Natural killer cell treated with Interleukin-12 subunit alpha and Interleukin-12 subunit beta and Interleukin-15 and Interleukin-18, amount 100 ng/mL, for 72 hours (primary cell): ENCODE data around the gene CACTIN. TPM values are rescaled to one million over a fixed set of nuclear protein-coding genes. Genes with fewer than 3 reads are reported as not detected.

Experiments used
- ATAC-seq, 2 donors: fragments of 150-1000 bp; cut with Tn5 transposase in 1 of 2; sonication (Bioruptor Pico), chemical (Tn5 transposase) in 1 of 2; 2 replicates each; pipeline ENCODE4 v1.10.0; 2021
- DNase-seq: peaks from one replicate; pipeline ENCODE4 v3.0.0; 2022; ENCODE audit warnings: low spot score
- H3K27ac Mint-ChIP-seq, 2 donors: 1 replicate in 1 of 2; 2 replicates in 1 of 2; pipeline ENCODE4 v1.8.0; 2022; ENCODE audit warnings: mixed read lengths in 2 of 2, mild to moderate bottlenecking in 1 of 2, moderate library complexity in 1 of 2
- H3K27me3 Mint-ChIP-seq, 2 donors: 1 replicate in 1 of 2; 2 replicates in 1 of 2; pipeline ENCODE4 v1.8.0; 2022; ENCODE audit warnings: mixed read lengths in 2 of 2
- H3K36me3 Mint-ChIP-seq: one replicate; pipeline ENCODE4 v1.8.0; 2022; ENCODE audit warnings: mixed read lengths
- H3K4me1 Mint-ChIP-seq, 2 donors: 1 replicate in 1 of 2; 2 replicates in 1 of 2; pipeline ENCODE4 v1.8.0; 2022; ENCODE audit warnings: low read depth in 2 of 2, mixed read lengths in 2 of 2, mild to moderate bottlenecking in 1 of 2
- H3K4me3 Mint-ChIP-seq: one replicate; pipeline ENCODE4 v1.8.0; 2022; ENCODE audit warnings: mixed read lengths
- H3K9me3 Mint-ChIP-seq: 2 replicates; pipeline ENCODE4 v1.8.0; 2022; ENCODE audit warnings: mixed read lengths
- total RNA-seq, 2 donors: library from RNA; stranded (reverse); gene quantifications; one replicate each; pipeline ENCODE4 v1.2.3, GENCODE V29; 2022

Gene CACTIN
- total RNA-seq, 2 donors from 2014 or later = 28.9 to 44.7 TPM

DNA sequence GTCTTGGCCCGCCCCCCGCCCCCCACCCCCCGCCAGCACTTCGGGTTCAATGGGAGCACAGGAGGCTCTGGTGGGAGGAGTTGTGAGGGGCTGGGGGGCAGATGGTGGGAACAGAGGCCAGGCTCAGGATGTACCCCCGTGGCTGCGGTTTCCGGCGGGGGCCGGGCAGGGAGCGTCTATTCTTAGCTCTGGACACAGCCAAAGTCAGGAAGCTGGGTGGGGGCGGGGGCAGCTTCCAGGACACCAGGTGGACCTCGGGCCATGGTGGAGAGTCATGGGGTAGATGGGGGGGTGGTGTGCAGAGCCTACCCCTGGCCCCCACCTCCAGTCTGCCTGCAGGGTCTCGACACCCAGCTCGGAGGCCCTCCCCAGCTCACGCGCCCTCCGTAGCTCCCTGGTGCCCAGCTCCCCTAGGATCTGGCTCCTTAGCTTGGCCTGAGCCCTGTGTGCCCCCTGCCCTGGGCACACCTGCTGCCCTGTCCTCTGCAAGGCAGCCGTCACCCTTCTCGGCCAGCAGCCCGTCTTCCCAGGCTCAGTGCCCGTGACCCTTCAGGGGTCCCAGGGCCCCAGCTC lies 17.8 kb downstream of the CACTIN start:
- DNase-seq = no peak
- ATAC-seq = no peak
- Mint-ChIP-seq H3K27me3 (no peaks in the 10 kb centered on the region), H3K9me3 (no peaks in the 10 kb centered on the region), H3K27ac (no peak overlapping the region), H3K4me3 (no peak overlapping the region), H3K4me1 (peaks cover 7 to 8% of the 10 kb centered on the region in 2 donors), H3K36me3 (no peaks in the 10 kb centered on the region)

DNA sequence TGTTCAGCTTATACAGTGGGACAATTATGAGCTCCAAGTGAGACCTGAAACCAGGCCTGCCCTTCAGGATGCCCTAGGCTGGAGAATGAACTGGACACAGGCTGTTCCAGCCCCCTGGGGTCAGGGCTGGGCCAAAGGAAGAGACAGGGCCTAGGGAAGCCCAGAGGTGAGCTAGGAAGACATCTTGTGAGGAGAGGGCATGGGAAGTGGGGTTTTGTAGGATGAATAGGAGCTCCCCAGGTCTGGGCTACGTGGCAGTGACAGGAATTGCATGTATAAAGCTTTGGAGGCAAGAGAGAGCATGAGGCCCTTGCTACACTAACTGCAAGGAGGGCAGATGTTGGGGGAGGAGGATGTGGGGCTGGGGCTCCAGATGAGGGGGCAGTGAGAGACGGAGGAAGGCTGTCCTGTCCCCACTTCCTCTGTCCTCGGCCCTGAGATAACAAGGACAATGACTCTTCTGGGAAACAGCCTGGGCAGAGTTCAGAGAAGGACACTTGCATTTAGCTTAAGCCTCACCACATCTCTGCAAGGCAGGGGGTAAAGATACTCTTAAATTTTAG lies 18.4 kb downstream of the CACTIN start:
- Mint-ChIP-seq H3K4me3 (peak overlapping the region; percentile 63), H3K9me3 (no peaks in the 10 kb centered on the region), H3K27ac (no peak overlapping the region)

DNA sequence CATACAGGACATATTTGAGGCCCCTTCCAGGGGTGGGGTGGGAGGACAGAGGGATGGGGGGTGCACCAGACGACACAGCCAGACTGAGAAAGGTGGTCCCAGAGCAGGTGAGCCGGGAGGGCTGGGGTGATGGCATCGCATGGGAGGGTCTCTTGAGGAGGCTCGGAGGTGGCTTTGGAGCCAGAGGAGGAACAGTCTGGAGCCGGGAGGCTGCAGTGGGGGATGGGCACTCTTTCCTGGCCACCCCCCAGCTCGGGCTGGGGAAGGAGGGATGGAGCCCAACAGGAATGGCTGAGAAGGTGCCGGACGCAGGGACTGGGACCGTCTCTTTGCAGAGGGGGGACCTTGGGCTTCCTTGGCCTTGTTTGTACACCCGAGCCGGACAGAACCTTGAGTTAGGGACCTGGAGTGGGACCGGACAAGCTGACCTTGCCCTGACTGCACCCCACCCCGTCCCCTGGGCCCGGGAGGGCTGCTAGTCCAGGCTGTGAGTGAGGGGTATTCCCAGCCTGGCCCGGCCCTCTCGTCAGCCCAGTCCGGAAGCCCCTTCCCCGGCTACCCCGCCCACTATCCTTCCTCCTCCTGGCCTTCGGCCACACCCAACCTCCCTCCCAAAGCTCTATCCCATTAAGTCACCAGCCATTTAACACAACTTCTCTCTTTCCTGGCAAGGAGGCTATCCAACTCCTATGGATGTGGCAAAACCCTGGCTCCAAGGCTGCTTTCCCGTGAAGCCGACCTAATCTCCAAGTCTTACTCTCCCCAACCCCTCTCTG lies 19.1 kb downstream of the CACTIN start:
- no peaks in the 10 kb centered on the region for H3K9me3 Mint-ChIP-seq
- DNase-seq (no peak), ATAC-seq (no peak)
- peaks cover 7 to 8% of the 10 kb centered on the region in 2 donors for H3K4me1 Mint-ChIP-seq
- H3K4me3 Mint-ChIP-seq = peak overlapping the region; percentile 63
- H3K27me3 Mint-ChIP-seq = no peaks in the 10 kb centered on the region
- H3K27ac Mint-ChIP-seq = no peak overlapping the region
- H3K36me3 Mint-ChIP-seq = no peaks in the 10 kb centered on the region

More for the DNA sequence above, 18.4 kb downstream of the CACTIN start:
- DNase-seq (no peak), ATAC-seq (no peak)
- H3K36me3 Mint-ChIP-seq = no peaks in the 10 kb centered on the region
- H3K27me3 Mint-ChIP-seq = no peaks in the 10 kb centered on the region
- peaks cover 7 to 8% of the 10 kb centered on the region in 2 donors for H3K4me1 Mint-ChIP-seq

DNA sequence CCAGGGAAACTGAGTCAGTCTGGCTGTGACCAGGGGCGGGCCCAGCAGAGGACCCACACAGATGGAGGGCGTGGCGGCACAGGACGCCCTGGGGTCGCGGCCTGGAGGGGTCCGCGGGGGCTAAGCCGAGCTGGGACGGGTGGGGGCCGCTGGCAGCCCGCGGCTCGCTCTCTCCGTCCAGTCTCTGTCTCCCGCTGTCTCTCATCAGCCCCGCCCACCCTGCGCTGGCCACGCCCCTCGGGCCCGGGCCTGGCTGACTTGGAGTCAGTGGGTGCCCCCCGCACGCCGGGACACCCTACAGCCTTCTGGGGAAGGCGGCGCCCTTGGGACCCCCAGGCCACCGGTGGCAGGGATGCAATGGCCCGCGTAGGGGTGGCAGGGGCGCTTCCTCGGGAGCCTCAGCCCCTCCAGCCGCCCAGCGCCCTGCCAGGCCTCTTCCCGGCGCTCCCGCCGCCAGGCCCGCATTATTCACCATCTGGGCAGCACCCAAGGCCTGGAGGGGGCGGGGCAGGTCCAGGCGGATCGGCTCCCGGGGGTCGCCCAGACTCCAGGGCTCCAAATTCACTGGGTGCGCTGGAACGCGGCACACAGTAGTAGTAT lies 19.8 kb downstream of the CACTIN start, which contains the start of gene TBXA2R:
Gene TBXA2R (minus strand): TSS at position 186 of the 600 bp plus-strand sequence. CDS start 6,241 bp downstream, outside the sequence.
- no peak within 1 kb of the TSS for H3K27ac Mint-ChIP-seq
- H3K27me3 Mint-ChIP-seq = no peaks in the 10 kb centered on the region
- H3K9me3 Mint-ChIP-seq = no peaks in the 10 kb centered on the region
- H3K4me3 Mint-ChIP-seq = peak within 1 kb of the TSS; percentile 63
- no peaks in the 10 kb centered on the region for H3K36me3 Mint-ChIP-seq
- ATAC-seq (peak; percentile 64 to 78), DNase-seq (no peak)
- peaks cover 7 to 8% of the 10 kb centered on the region in 2 donors for H3K4me1 Mint-ChIP-seq

DNA sequence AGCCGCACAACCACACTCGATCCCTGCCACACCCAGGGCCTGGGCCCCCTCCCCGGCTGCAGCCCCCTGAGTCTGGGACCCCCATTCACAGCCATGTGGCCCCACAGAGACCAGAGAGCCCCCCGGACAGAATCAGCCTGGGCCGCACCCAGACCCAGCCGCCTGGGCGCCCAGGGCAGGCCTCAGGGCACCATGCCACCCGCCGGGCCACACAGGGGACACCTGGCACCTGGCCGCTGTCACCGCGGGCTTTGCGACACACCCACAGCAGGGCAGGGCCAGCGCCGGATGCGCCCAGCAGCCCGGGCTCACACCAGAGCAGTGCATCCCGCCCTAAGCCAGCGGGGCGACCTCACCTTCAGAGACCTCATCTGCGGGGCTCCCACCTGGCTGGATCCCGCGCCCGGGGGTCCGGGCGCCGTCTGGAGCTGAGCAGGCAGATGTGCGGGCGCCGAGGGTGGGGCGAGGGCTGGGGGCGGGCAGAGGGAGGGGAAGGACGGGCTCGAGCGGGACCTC lies 20.4 kb downstream of the CACTIN start:
- DNase-seq = no peak
- H3K9me3 Mint-ChIP-seq = no peaks in the 10 kb centered on the region
- ATAC-seq = peak; percentile 57 to 67
- no peak overlapping the region for H3K27ac Mint-ChIP-seq
- no peak overlapping the region for H3K4me3 Mint-ChIP-seq
- H3K27me3 Mint-ChIP-seq = no peaks in the 10 kb centered on the region
- H3K36me3 Mint-ChIP-seq = no peaks in the 10 kb centered on the region
- H3K4me1 Mint-ChIP-seq = peaks cover 7 to 8% of the 10 kb centered on the region in 2 donors

DNA sequence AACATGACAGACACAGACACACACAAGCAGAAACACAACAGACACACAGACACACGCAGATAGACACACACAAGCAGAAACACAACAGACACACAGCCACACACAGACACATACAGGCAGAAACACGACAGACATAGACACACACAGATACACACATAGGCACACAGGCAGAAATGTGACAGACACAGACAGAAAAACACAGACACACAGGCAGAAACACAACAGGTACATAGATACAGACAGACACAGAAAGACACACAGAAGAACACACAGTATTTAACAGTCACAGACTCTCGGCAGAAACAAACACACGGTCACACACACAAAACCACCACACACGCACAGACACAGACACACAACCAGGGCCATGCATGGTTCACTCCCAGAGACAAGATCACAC lies 20.8 kb downstream of the CACTIN start:
- ATAC-seq (no peak), DNase-seq (no peak)
- H3K36me3 Mint-ChIP-seq = no peaks in the 10 kb centered on the region
- no peak overlapping the region for H3K27ac Mint-ChIP-seq
- H3K4me3 Mint-ChIP-seq = no peak overlapping the region
- peaks cover 7 to 8% of the 10 kb centered on the region in 2 donors for H3K4me1 Mint-ChIP-seq
- H3K9me3 Mint-ChIP-seq = no peaks in the 10 kb centered on the region
- no peaks in the 10 kb centered on the region for H3K27me3 Mint-ChIP-seq

DNA sequence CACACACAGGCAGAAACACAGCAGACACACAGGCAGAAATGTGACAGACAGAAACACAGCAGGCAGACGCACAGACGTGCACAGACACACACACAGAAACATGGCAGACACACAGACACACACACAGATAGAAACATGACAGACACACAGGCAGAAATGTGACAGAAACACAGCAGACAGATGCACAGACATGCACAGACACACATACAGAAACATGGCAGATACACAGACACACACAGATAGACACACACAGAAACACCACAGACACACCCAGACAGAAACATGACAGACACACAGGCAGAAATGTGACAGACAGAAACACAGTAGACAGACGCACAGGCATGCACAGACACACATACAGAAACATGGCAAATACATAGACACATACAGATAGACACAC lies 21.2 kb downstream of the CACTIN start:
- no peak for ATAC-seq

DNA sequence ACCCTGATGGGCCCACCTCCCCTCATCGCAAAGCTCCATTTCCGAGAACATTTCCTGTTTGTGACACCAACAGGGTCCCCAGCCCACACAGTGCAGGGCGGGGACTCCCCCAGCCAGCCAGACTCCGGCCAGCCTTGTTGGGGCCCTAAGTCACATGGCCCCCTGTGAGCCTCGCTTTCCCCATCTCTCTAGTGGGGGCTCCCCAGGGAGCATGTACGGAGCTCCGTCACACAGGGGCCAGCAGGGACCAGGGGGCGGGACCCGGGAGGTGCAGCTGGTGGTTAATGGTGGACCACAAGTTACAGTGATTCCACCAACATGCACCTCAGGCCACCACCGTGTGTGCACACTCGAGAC lies 21.6 kb downstream of the CACTIN start:
- Mint-ChIP-seq H3K4me3 (no peak overlapping the region), H3K9me3 (no peaks in the 10 kb centered on the region), H3K36me3 (no peaks in the 10 kb centered on the region), H3K27me3 (no peaks in the 10 kb centered on the region), H3K4me1 (peaks cover 7 to 8% of the 10 kb centered on the region in 2 donors), H3K27ac (no peak overlapping the region)
- DNase-seq = no peak
- ATAC-seq = peak; percentile 58 to 62

More for the DNA sequence above, 21.2 kb downstream of the CACTIN start:
- H3K4me3 Mint-ChIP-seq = no peak overlapping the region
- DNase-seq = no peak
- no peaks in the 10 kb centered on the region for H3K27me3 Mint-ChIP-seq
- no peak overlapping the region for H3K27ac Mint-ChIP-seq
- no peaks in the 10 kb centered on the region for H3K36me3 Mint-ChIP-seq
- H3K9me3 Mint-ChIP-seq = no peaks in the 10 kb centered on the region
- peaks cover 7 to 8% of the 10 kb centered on the region in 2 donors for H3K4me1 Mint-ChIP-seq

DNA sequence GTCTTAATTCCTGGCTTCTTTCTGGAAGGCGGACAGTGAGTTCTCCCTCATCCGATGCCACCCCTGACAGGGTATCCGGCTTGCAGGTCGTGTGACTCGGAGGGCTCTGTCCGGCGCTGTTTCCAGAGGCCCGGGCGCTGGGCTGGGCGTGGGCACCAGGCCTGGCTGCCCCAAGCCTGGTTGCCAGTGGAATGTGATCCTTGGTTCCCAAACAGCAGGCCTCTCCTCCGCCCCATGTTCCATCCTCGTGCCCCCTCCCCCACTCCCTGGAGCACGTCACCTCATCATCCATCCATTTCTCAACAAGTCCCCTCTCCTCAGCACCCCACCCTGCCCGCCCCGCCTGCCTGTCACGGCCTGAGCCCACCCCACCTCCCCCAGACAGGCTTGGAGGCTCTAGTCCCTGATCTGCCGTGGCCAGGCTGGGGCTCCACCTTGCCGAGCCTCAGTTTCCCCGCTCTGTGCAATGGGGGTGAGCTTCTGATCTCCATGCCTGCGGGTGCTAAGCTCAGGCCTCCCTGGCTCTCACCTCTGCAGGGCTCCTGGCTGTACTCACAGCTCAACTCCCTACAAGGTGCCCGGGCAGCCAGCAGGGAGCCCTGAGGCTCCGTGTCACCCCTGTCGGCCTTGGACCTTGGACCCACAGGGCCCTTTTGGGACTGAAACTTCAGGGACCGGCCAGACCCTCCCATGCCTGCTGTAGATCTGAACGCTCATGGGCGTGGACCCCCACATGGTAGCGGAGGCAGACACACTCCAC lies 22.2 kb downstream of the CACTIN start:
- Mint-ChIP-seq H3K9me3 (no peaks in the 10 kb centered on the region), H3K36me3 (no peaks in the 10 kb centered on the region), H3K4me1 (peaks cover 7 to 8% of the 10 kb centered on the region in 2 donors), H3K27ac (no peak overlapping the region), H3K27me3 (no peaks in the 10 kb centered on the region), H3K4me3 (no peak overlapping the region)
- no peak for ATAC-seq
- no peak for DNase-seq

DNA sequence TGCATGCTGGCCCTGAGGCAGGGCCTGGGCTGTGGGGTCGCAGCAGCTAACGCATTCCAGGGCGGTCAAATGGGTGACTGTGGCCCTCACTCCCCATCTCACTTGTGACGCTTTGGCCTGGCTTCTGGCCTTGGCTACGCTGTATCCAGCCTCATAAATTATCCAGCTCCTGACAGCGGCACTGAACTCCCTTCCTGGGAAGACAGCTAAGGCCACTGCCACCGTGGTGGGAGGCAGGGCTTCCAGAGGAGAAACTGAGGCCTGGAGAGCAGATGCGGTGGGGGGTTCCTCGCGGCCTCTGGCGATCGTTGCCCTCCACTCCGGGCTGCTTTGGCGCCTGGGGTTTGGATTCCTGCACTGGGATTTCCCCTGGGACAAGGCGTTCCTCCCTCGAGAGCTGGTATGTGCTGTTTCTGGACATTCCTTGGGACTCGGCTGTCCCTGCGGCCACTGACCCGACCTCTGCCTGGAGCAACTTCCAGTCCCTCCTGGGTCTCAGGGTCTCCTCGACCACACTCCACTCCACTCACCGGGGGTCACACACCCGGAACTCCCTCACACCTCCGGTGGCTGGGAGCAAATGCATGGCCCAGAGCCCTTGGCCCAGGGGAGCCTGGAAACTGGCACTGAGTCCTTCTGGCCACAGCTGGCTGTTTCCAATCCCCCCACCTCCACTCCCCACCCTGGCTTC lies 23.3 kb downstream of the CACTIN start:
- Mint-ChIP-seq H3K27me3 (no peaks in the 10 kb centered on the region), H3K27ac (no peak overlapping the region), H3K4me1 (peaks cover 6% of the 10 kb centered on the region in 2 donors), H3K4me3 (no peak overlapping the region), H3K9me3 (no peaks in the 10 kb centered on the region), H3K36me3 (no peaks in the 10 kb centered on the region)
- DNase-seq = no peak
- no peak for ATAC-seq

DNA sequence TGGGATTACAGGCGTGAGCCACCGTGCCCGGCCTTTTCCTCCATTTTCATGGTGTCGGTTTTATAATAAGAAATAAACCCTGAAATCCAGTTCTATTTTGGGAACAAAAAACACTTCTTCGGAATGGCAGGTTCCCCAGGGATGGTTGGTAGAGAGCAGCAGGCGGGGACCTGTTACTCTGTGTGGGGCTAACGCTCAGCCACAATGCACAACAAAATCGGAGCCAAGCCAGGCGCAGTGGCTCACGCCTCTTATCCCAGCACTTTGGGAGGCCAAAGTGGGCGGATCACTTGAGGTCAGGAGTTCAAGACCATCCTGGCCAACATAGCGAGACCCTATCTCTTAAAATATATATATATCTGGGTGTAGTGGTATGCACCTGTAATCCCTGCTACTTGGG lies 25.6 kb downstream of the CACTIN start:
- no peaks in the 10 kb centered on the region for H3K36me3 Mint-ChIP-seq
- DNase-seq = no peak
- H3K27me3 Mint-ChIP-seq = no peaks in the 10 kb centered on the region
- H3K4me1 Mint-ChIP-seq = no peaks in the 10 kb centered on the region
- H3K9me3 Mint-ChIP-seq = no peaks in the 10 kb centered on the region
- ATAC-seq = no peak
- no peak overlapping the region for H3K27ac Mint-ChIP-seq
- no peak overlapping the region for H3K4me3 Mint-ChIP-seq

DNA sequence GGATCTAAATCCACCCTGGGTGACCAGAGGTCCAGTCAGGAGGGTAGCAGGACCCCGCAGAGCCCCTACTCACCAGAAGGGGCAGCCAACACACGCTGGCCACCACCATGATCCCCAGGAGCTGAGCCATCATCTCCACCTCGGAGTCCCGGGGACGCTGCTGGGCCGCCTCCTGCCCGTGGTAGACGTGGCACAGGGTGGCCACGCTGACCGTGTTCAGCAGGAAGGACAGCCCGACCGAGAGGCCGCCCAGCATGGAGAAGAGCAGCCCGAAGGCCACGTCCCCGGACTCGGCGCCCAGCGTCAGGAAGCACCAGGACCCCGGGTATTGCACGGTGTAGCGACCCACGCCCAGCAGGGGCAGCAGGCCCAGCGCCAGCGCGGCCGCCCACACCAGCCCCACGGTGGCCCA lies 26.8 kb downstream of the CACTIN start:
- H3K4me1 Mint-ChIP-seq = no peaks in the 10 kb centered on the region
- ATAC-seq (peak in 1 of 2 donors; percentile 41), DNase-seq (no peak)
- no peak overlapping the region for H3K4me3 Mint-ChIP-seq
- no peak overlapping the region for H3K27ac Mint-ChIP-seq
- no peaks in the 10 kb centered on the region for H3K36me3 Mint-ChIP-seq
- H3K9me3 Mint-ChIP-seq = no peaks in the 10 kb centered on the region
- no peaks in the 10 kb centered on the region for H3K27me3 Mint-ChIP-seq

DNA sequence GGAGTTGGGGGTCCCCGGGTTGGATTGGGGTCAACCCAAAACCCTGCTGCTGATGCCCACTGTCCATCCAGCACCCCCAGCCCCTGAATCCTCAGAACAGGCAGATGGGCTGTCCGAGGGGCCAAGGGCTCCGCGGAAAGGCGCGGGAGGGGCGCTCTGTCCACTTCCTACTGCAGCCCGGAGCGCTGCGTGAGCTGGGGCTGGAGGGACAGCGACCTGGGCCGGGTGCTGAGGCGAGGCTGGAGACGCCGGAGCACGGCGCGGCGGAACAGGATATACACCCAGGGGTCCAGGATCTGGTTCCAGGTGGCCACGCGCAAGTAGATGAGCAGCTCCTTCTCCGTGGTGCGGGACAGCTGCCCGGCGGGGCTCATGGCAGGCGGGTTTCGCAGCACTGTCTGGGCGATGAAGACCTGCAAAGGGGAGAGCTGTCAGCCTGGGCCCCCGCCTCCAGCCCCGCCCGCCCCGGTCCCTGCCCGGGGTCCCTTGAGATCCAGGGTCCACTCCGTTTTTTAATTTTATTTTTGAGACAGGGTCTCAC lies 31.0 kb downstream of the CACTIN start:
- H3K27ac Mint-ChIP-seq = no peak overlapping the region
- H3K4me1 Mint-ChIP-seq = no peaks in the 10 kb centered on the region
- DNase-seq = no peak
- H3K9me3 Mint-ChIP-seq = no peaks in the 10 kb centered on the region
- ATAC-seq = no peak
- no peak overlapping the region for H3K4me3 Mint-ChIP-seq
- no peaks in the 10 kb centered on the region for H3K27me3 Mint-ChIP-seq
- H3K36me3 Mint-ChIP-seq = no peaks in the 10 kb centered on the region
